Measurements from ENCODE around the gene BDNF. TPM values are rescaled to one million over a fixed set of nuclear protein-coding genes. Genes with fewer than 3 reads are reported as not detected.

BDNF gene
- total and polyA plus RNA-seq, 2 donors (not counting 1 experiment from before 2014, with no cell fraction given) = 11.2 to 16.7 TPM

DNA sequence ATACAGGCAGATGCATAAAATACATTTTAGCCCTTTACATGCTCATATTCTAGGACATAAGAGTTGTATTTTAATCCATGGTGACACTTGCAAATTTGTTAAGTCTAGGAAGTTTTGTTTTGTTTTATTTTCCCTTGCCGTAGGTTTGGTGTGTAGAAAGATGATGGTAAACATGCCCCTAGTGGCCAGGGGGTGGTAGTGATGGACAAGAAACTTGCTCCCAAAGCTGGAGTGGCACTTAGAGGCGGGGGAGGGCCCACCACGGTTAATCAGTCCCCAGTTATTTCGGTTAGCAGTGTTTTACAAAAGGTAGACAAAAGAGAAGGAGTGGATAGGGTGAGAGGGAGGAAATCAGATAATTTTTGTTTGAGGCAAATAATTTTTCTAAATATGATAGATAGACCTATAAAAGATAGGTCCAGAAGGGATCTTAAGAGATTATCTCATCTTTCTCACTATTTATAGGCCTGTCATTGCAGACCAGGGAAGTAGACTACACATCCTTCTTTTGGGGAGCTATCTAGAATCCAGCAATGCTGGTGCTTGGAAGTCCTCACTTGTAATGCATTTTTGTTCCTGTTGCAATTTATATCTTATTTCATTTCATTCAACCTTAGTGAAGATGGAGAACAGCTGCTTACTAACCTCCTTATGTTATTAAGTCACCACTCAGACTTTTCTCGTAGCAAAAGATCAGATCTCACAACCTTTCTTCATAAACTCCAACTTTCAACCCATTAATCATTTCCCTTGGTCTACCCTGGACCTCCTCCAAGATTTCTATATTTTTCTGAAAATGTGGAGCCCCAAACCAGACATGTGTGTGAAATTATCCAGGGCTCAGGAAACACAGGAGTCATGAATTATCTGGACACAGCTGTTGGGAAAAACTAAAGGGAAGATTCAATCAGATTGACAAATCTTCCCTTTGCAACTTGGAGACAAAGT is 5.9 kb upstream of the BDNF start:
- H4K20me1 ChIP-seq (ENCODE audit: control insufficient read depth, extremely low read depth, insufficient read depth, low read length) = no peaks in the 10 kb centered on the region
- H2AFZ ChIP-seq (ENCODE audit: low read length) = no peak overlapping the region
- peak; percentile 40 to 67 for DNase-seq (ENCODE audit: low read depth in 2 of 2)
- H3K36me3 ChIP-seq (ENCODE audit: control insufficient read depth, insufficient read depth, low read length) = no peaks in the 10 kb centered on the region
- H3K4me1 ChIP-seq (ENCODE audit: control insufficient read depth, extremely low read depth, insufficient read depth, low read length) = no peaks in the 10 kb centered on the region
- no peak overlapping the region for H3K4me3 ChIP-seq (replicated peaks in 1 of 4; ENCODE audit: control extremely low read depth in 1 of 4, insufficient read depth in 1 of 4, low read depth in 3 of 4, low read length in 4 of 4)
- no peak for TF ChIP-seq EZH2 (IDR thresholded peaks at IDR 0.05; ENCODE audit: low read length, missing control alignments)
- TF ChIP-seq, protein P1, sequence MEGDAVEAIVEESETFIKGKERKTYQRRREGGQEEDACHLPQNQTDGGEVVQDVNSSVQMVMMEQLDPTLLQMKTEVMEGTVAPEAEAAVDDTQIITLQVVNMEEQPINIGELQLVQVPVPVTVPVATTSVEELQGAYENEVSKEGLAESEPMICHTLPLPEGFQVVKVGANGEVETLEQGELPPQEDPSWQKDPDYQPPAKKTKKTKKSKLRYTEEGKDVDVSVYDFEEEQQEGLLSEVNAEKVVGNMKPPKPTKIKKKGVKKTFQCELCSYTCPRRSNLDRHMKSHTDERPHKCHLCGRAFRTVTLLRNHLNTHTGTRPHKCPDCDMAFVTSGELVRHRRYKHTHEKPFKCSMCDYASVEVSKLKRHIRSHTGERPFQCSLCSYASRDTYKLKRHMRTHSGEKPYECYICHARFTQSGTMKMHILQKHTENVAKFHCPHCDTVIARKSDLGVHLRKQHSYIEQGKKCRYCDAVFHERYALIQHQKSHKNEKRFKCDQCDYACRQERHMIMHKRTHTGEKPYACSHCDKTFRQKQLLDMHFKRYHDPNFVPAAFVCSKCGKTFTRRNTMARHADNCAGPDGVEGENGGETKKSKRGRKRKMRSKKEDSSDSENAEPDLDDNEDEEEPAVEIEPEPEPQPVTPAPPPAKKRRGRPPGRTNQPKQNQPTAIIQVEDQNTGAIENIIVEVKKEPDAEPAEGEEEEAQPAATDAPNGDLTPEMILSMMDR (conservative IDR thresholded peaks at IDR 0.05 in 1 of 2, IDR thresholded peaks at IDR 0.05 in 1 of 2; ENCODE audit: low read depth in 1 of 2, low read length in 2 of 2) = peak; percentile 71 to 73
- H3K79me2 ChIP-seq (ENCODE audit: control insufficient read depth, insufficient read depth, low read length) = no peaks in the 10 kb centered on the region
- H3K9me3 ChIP-seq (ENCODE audit: control insufficient read depth, insufficient read depth, low read depth, low read length) = no peaks in the 10 kb centered on the region
- H3K27me3 ChIP-seq (ENCODE audit: control insufficient read depth, insufficient read depth, low read length) = peaks cover 5% of the 10 kb centered on the region
- no peak overlapping the region for H3K4me2 ChIP-seq (ENCODE audit: extremely low read depth, insufficient read depth, low read length)
- H3K9ac ChIP-seq (ENCODE audit: insufficient read depth, low read length) = no peak overlapping the region
- no peak overlapping the region for H3K27ac ChIP-seq (ENCODE audit: insufficient read depth, low read length)

DNA sequence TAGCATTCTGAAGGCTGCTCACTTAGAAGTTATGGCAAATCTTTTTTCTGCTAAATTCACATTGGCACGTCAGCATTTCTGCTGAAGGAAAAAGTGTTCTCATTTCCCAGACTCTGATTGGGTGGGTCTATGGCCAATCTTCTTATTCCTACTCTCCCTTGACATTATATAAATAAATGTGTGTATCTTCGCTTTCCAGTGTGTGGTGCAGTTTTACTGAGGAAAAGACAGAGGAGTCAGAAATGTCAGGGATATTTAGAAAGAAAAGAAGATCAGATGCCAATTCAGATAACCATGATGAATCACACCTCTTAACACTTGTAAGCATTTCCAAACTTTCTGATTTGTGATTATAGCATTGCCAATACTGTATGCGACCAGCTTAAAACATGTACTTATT is 3.2 kb upstream of the BDNF start:
- H4K20me1 ChIP-seq (ENCODE audit: control insufficient read depth, extremely low read depth, insufficient read depth, low read length) = no peaks in the 10 kb centered on the region
- no peak overlapping the region for H3K4me3 ChIP-seq (replicated peaks in 1 of 4; ENCODE audit: control extremely low read depth in 1 of 4, insufficient read depth in 1 of 4, low read depth in 3 of 4, low read length in 4 of 4)
- no peak for TF ChIP-seq EZH2 (IDR thresholded peaks at IDR 0.05; ENCODE audit: low read length, missing control alignments)
- H3K9ac ChIP-seq (ENCODE audit: insufficient read depth, low read length) = no peak overlapping the region
- no peak overlapping the region for H3K4me2 ChIP-seq (ENCODE audit: extremely low read depth, insufficient read depth, low read length)
- no peaks in the 10 kb centered on the region for H3K9me3 ChIP-seq (ENCODE audit: control insufficient read depth, insufficient read depth, low read depth, low read length)
- no peak overlapping the region for H3K27ac ChIP-seq (ENCODE audit: insufficient read depth, low read length)
- no peaks in the 10 kb centered on the region for H3K36me3 ChIP-seq (ENCODE audit: control insufficient read depth, insufficient read depth, low read length)
- peak; percentile 66 to 72 for DNase-seq (ENCODE audit: low read depth in 2 of 2)
- peaks cover 5% of the 10 kb centered on the region for H3K27me3 ChIP-seq (ENCODE audit: control insufficient read depth, insufficient read depth, low read length)
- H2AFZ ChIP-seq (ENCODE audit: low read length) = no peak overlapping the region
- no peaks in the 10 kb centered on the region for H3K4me1 ChIP-seq (ENCODE audit: control insufficient read depth, extremely low read depth, insufficient read depth, low read length)
- peaks cover 11% of the 10 kb centered on the region for H3K79me2 ChIP-seq (ENCODE audit: control insufficient read depth, insufficient read depth, low read length)

DNA sequence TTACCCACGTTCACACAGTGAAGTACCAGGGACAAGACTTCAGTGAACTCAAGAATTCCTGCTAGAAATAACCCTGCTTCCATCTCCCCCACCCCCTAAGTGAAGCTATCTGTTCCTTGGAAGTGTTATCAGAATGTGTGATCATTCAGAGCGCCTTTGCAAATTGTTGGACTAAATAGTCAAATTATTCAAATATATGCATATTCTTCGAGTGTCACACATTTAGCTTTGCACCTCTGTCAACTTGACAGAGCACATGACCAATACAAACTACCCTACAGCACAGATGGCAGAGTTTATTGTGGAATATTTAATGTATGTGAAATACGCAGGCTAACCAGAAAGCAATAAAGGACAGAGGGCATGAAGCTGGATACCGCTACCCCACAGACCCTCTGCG is 2.6 kb upstream of the BDNF start:
- Histone ChIP-seq H3K36me3 (ENCODE audit: control insufficient read depth, insufficient read depth, low read length) (no peaks in the 10 kb centered on the region), H4K20me1 (ENCODE audit: control insufficient read depth, extremely low read depth, insufficient read depth, low read length) (no peaks in the 10 kb centered on the region), H2AFZ (ENCODE audit: low read length) (no peak overlapping the region), H3K27ac (ENCODE audit: insufficient read depth, low read length) (no peak overlapping the region), H3K9me3 (ENCODE audit: control insufficient read depth, insufficient read depth, low read depth, low read length) (no peaks in the 10 kb centered on the region), H3K4me3 (replicated peaks in 1 of 4; ENCODE audit: control extremely low read depth in 1 of 4, insufficient read depth in 1 of 4, low read depth in 3 of 4, low read length in 4 of 4) (no peak overlapping the region), H3K4me1 (ENCODE audit: control insufficient read depth, extremely low read depth, insufficient read depth, low read length) (peaks cover 2% of the 10 kb centered on the region), H3K79me2 (ENCODE audit: control insufficient read depth, insufficient read depth, low read length) (peaks cover 16% of the 10 kb centered on the region), H3K9ac (ENCODE audit: insufficient read depth, low read length) (no peak overlapping the region), H3K4me2 (ENCODE audit: extremely low read depth, insufficient read depth, low read length) (no peak overlapping the region), H3K27me3 (ENCODE audit: control insufficient read depth, insufficient read depth, low read length) (peaks cover 5% of the 10 kb centered on the region)
- TF ChIP-seq, protein P1 (conservative IDR thresholded peaks at IDR 0.05 in 1 of 2, IDR thresholded peaks at IDR 0.05 in 1 of 2; ENCODE audit: low read depth in 1 of 2, low read length in 2 of 2) = no peak
- TF ChIP-seq EZH2 (IDR thresholded peaks at IDR 0.05; ENCODE audit: low read length, missing control alignments) = no peak
- no peak for DNase-seq (ENCODE audit: low read depth in 2 of 2)
